ENCODE results near the gene ALKBH4.
"Not testable (repeated sequence)": the region's sequence is repeated elsewhere in the genome, so short reads cannot be mapped to it uniquely, and the experiment has no call there.

GRCh38 chr7:102484317-102484716 lies 19.7 kb upstream of the ALKBH4 start:
- not testable (repeated sequence) for TF ChIP-seq CTCF, POLR2A, POLR2AphosphoS5 (IDR thresholded peaks at IDR 0.05)

Measured in prostate gland (tissue), 2 donors.